Suprapubic skin (tissue), 4 donors: ENCODE data around the gene PPP3R1.

Experiments used
- CTCF ChIP-seq, 2 donors: fragments of 200-600 bp in 1 of 2; fragments of 450-650 bp in 1 of 2; sonication (generic) in 1 of 2; IDR thresholded peaks; one replicate each; pipeline ENCODE4 v1.5.1; 2016 to 2019; ENCODE audit warnings: antibody characterized with exemption in 2 of 2, mild to moderate bottlenecking in 1 of 2, moderate library complexity in 1 of 2
- POLR2A ChIP-seq, 2 donors: fragments of 450-650 bp; IDR thresholded peaks; one replicate each; pipeline ENCODE4 v1.6.1; 2017; ENCODE audit warnings: antibody characterized with exemption in 2 of 2, mild to moderate bottlenecking in 2 of 2, moderate library complexity in 2 of 2
- POLR2AphosphoS5 ChIP-seq, 3 donors: sonication (generic); formaldehyde crosslinking; IDR thresholded peaks; one replicate each; pipeline ENCODE4 v1.6.1; 2017; ENCODE audit warnings: antibody characterized with exemption in 3 of 3

- no peak for TF ChIP-seq CTCF (IDR thresholded peaks at IDR 0.05)
- TF ChIP-seq POLR2A (IDR thresholded peaks at IDR 0.05): no peak
- TF ChIP-seq POLR2AphosphoS5 (IDR thresholded peaks at IDR 0.05): no peak
Measured at GRCh38 chr2:68193787-68194372, 58.5 kb downstream of the PPP3R1 start.
